H9 (cell line): ENCODE results near the gene NNT. TPM values are rescaled to one million over a fixed set of nuclear protein-coding genes. Genes with fewer than 3 reads are reported as not detected.

Experiments
- DNase-seq: peaks from one replicate; pipeline ENCODE4 v3.0.0-alpha.2; 2017
- H2AFZ ChIP-seq: one replicate; pipeline ENCODE4 v1.6.1; 2013; ENCODE audit warnings: mild to moderate bottlenecking, low read length, control low read depth, moderate library complexity
- H2AK5ac ChIP-seq: 2 replicates; pipeline ENCODE4 v1.6.1; 2013; ENCODE audit warnings: low read length, control low read depth, mixed read lengths; ENCODE audit not compliant: insufficient read length
- H2BK120ac ChIP-seq: one replicate; pipeline ENCODE4 v1.6.1; 2013; ENCODE audit warnings: low read depth, mild to moderate bottlenecking, low read length, control low read depth, inconsistent platforms; ENCODE audit not compliant: poor library complexity, severe bottlenecking
- H2BK12ac ChIP-seq: 2 replicates; pipeline ENCODE4 v1.6.1; 2013; ENCODE audit warnings: low read length, control low read depth, mixed read lengths, low read depth; ENCODE audit not compliant: insufficient read length
- H2BK15ac ChIP-seq: 2 replicates; pipeline ENCODE4 v1.6.1; 2013; ENCODE audit warnings: low read depth, low read length, control low read depth
- H2BK20ac ChIP-seq: one replicate; pipeline ENCODE4 v1.6.1; 2013; ENCODE audit warnings: low read depth, mild to moderate bottlenecking, low read length, control low read depth, inconsistent platforms; ENCODE audit not compliant: poor library complexity, severe bottlenecking
- H2BK5ac ChIP-seq: 2 replicates; pipeline ENCODE4 v1.6.1; 2013; ENCODE audit warnings: low read length, control low read depth, mixed read lengths; ENCODE audit not compliant: insufficient read length
- H3K14ac ChIP-seq: 2 replicates; pipeline ENCODE4 v1.6.1; 2013; ENCODE audit warnings: low read length, control low read depth; ENCODE audit not compliant: insufficient read depth
- H3K18ac ChIP-seq: 2 replicates; pipeline ENCODE4 v1.6.1; 2013; ENCODE audit warnings: low read depth, mild to moderate bottlenecking, mixed read lengths, low read length, control low read depth; ENCODE audit not compliant: insufficient read length
- H3K23ac ChIP-seq: 2 replicates; pipeline ENCODE4 v1.6.1; 2013; ENCODE audit warnings: low read length, control low read depth, mixed read lengths, low read depth; ENCODE audit not compliant: insufficient read length
- H3K23me2 ChIP-seq: 2 replicates; pipeline ENCODE4 v1.6.1; 2013; ENCODE audit warnings: low read depth, mild to moderate bottlenecking, mixed read lengths, low read length, control low read depth; ENCODE audit not compliant: insufficient read length, poor library complexity, severe bottlenecking
- H3K27ac ChIP-seq: 2 replicates; pipeline ENCODE4 v1.5.1; 2013; ENCODE audit warnings: low read length, control low read depth, mixed read lengths, low read depth; ENCODE audit not compliant: insufficient read length
- H3K27me3 ChIP-seq: 2 replicates; pipeline ENCODE4 v1.6.1; 2013; ENCODE audit warnings: low read length, control low read depth, inconsistent platforms; ENCODE audit not compliant: insufficient read depth
- H3K4ac ChIP-seq: 2 replicates; pipeline ENCODE4 v1.6.1; 2013; ENCODE audit warnings: low read depth, mild to moderate bottlenecking, control low read depth, inconsistent platforms, low read length, moderate library complexity
- H3K4me1 ChIP-seq: 2 replicates; pipeline ENCODE4 v1.6.1; 2013; ENCODE audit warnings: low read length, control low read depth, inconsistent platforms; ENCODE audit not compliant: insufficient read depth
- H3K4me2 ChIP-seq: 2 replicates; pipeline ENCODE4 v1.6.1; 2013; ENCODE audit warnings: low read length, control low read depth, mixed read lengths; ENCODE audit not compliant: insufficient read length, insufficient read depth
- H3K56ac ChIP-seq: 2 replicates; pipeline ENCODE4 v1.6.1; 2013; ENCODE audit warnings: low read depth, mild to moderate bottlenecking, mixed read lengths, low read length, control low read depth; ENCODE audit not compliant: insufficient read length
- H3K79me1 ChIP-seq: 2 replicates; pipeline ENCODE4 v1.6.1; 2013; ENCODE audit warnings: low read depth, mild to moderate bottlenecking, moderate library complexity, low read length, control low read depth, inconsistent platforms; ENCODE audit not compliant: insufficient read depth, poor library complexity, severe bottlenecking
- H3K79me2 ChIP-seq: 2 replicates; pipeline ENCODE4 v1.6.1; 2013; ENCODE audit warnings: low read length, control low read depth, inconsistent platforms; ENCODE audit not compliant: insufficient read depth
- H3K9ac ChIP-seq: 2 replicates; pipeline ENCODE4 v1.6.1; 2013; ENCODE audit warnings: low read length, control low read depth, mixed read lengths; ENCODE audit not compliant: insufficient read length; ENCODE audit errors: extremely low read depth
- H3K9me3 ChIP-seq: one replicate; pipeline ENCODE4 v1.6.1; 2013; ENCODE audit warnings: low read depth, low read length, inconsistent platforms; ENCODE audit not compliant: control insufficient read depth
- H3T11ph ChIP-seq: one replicate; pipeline ENCODE4 v1.6.1; 2013; ENCODE audit warnings: mild to moderate bottlenecking, low read length, control low read depth, inconsistent platforms
- H4K20me1 ChIP-seq: one replicate; pipeline ENCODE4 v1.6.1; 2013; ENCODE audit not compliant: control insufficient read depth, insufficient read length, insufficient read depth
- H4K5ac ChIP-seq: 2 replicates; pipeline ENCODE4 v1.6.1; 2013; ENCODE audit warnings: low read depth, mild to moderate bottlenecking, mixed read lengths, low read length, control low read depth; ENCODE audit not compliant: insufficient read length
- H4K8ac ChIP-seq: replicated peaks from 2 replicates; pipeline ENCODE4 v1.6.1; 2013; ENCODE audit warnings: low read length, control low read depth, mixed read lengths, low read depth; ENCODE audit not compliant: insufficient read length
- H4K91ac ChIP-seq: 2 replicates; pipeline ENCODE4 v1.6.1; 2013; ENCODE audit warnings: low read depth, mild to moderate bottlenecking, moderate library complexity, mixed read lengths, low read length, control low read depth; ENCODE audit not compliant: insufficient read length
- H3K27ac Mint-ChIP-seq, 3 experiments: 2 replicates in 2 of 3; 3 replicates in 1 of 3; pipeline ENCODE4 v1.8.0; 2020 to 2021; ENCODE audit warnings: mixed read lengths in 3 of 3, mild to moderate bottlenecking in 1 of 3, moderate library complexity in 1 of 3
- H3K27me3 Mint-ChIP-seq: 2 replicates; pipeline ENCODE4 v1.8.0; 2021; ENCODE audit warnings: low read depth, mild to moderate bottlenecking, moderate library complexity, mixed read lengths
- H3K36me3 Mint-ChIP-seq, 3 experiments: 2 replicates in 2 of 3; 3 replicates in 1 of 3; pipeline ENCODE4 v1.8.0; 2020 to 2021; ENCODE audit warnings: low read depth in 3 of 3, mixed read lengths in 3 of 3; ENCODE audit not compliant: insufficient read depth in 1 of 3
- H3K4me1 Mint-ChIP-seq, 2 experiments: 2 replicates each; pipeline ENCODE4 v1.8.0; 2020; ENCODE audit warnings: mixed read lengths in 2 of 2
- H3K4me3 Mint-ChIP-seq, 2 experiments: 2 replicates in 1 of 2; 3 replicates in 1 of 2; pipeline ENCODE4 v1.8.0; 2020 to 2021; ENCODE audit warnings: mild to moderate bottlenecking in 2 of 2, mixed read lengths in 2 of 2, moderate library complexity in 1 of 2
- H3K9me3 Mint-ChIP-seq, 2 experiments: 2 replicates in 1 of 2; 3 replicates in 1 of 2; pipeline ENCODE4 v1.8.0; 2020; ENCODE audit warnings: mild to moderate bottlenecking in 2 of 2, mixed read lengths in 2 of 2, moderate library complexity in 1 of 2
- WGBS: extraction: QIAGEN DNeasy Blood & Tissue Kit; methylation state at CpG from one replicate; pipeline ENCODE4 v1.1.7; 2013; ENCODE audit warnings: missing lambda C conversion rate, low lambda C conversion rate, mixed read lengths; ENCODE audit not compliant: insufficient read length; ENCODE audit errors: extremely low coverage; 5-methylcytosine and 5-hydroxymethylcytosine counted together
- total RNA-seq: library from RNA; stranded (reverse); gene quantifications from 2 replicates; pipeline ENCODE4 v1.2.1, GENCODE V29; 2021
- TF ChIP-seq, protein P1 (sequence below): fragments of 200-600 bp; sonication (generic); conservative IDR thresholded peaks from 3 replicates; pipeline ENCODE4 v1.8.0; 2021; ENCODE audit warnings: antibody characterized with exemption, mild to moderate bottlenecking

The NNT gene
- total RNA-seq, 1 experiment from 2014 or later = 27.6 TPM

DNA sequence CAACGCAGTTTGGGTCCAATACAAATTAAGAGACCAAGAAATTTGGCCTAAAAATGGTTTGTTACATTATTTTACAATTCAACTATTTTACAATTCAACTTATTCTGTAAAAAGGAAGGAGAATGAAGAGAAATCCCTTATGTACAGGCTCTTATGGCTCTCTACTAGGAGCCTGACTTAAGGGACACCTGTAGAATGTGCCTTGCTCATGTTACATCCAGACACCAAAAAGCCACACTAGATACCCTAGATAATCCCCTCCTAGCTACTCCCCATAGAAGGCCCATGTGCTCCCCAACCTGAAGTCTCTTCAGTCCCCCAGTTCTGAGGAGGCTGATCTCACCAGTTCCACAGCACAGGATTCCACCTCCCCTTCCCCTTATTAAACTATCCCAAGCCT lies 14.1 kb upstream of the NNT start:
- TF ChIP-seq, protein P1, sequence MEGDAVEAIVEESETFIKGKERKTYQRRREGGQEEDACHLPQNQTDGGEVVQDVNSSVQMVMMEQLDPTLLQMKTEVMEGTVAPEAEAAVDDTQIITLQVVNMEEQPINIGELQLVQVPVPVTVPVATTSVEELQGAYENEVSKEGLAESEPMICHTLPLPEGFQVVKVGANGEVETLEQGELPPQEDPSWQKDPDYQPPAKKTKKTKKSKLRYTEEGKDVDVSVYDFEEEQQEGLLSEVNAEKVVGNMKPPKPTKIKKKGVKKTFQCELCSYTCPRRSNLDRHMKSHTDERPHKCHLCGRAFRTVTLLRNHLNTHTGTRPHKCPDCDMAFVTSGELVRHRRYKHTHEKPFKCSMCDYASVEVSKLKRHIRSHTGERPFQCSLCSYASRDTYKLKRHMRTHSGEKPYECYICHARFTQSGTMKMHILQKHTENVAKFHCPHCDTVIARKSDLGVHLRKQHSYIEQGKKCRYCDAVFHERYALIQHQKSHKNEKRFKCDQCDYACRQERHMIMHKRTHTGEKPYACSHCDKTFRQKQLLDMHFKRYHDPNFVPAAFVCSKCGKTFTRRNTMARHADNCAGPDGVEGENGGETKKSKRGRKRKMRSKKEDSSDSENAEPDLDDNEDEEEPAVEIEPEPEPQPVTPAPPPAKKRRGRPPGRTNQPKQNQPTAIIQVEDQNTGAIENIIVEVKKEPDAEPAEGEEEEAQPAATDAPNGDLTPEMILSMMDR = no peak
- no CpG with 5 or more reads among the region's 1 CpG for WGBS
- no peak overlapping the region; a peak in 1 of 7 replicates for H3K27ac Mint-ChIP-seq

More for the DNA sequence above, 14.1 kb upstream of the NNT start:
- DNase-seq = no peak
- H3K27me3 Mint-ChIP-seq = no peaks in the 10 kb centered on the region
- Histone ChIP-seq H4K20me1 (no peaks in the 10 kb centered on the region), H2AFZ (no peak overlapping the region), H3K27ac (no peak overlapping the region), H3K79me2 (0 out of 2 replicates have a peak, but pooled peaks cover 2% of the 10 kb centered on the region), H3T11ph (no peak overlapping the region), H2BK120ac (no peak overlapping the region), H3K18ac (no peak overlapping the region), H2BK20ac (no peak overlapping the region), H4K91ac (no peak overlapping the region), H4K5ac (no peak overlapping the region), H3K4me1 (peaks cover 2% of the 10 kb centered on the region; the same call in 1 of the 2 replicates), H3K23ac (no peak overlapping the region), H2BK15ac (peak overlapping the region; percentile 31; the same call in 1 of the 2 replicates), H2AK5ac (no peak overlapping the region), H3K9me3 (peaks cover 8% of the 10 kb centered on the region), H3K23me2 (no peaks in the 10 kb centered on the region), H3K9ac (no peak overlapping the region), H2BK5ac (no peak overlapping the region), H3K14ac (no peak overlapping the region), H3K4ac (no peak overlapping the region), H3K79me1 (no peaks in the 10 kb centered on the region), H3K27me3 (no peaks in the 10 kb centered on the region), H2BK12ac (no peak overlapping the region), H3K4me2 (no peak overlapping the region), H4K8ac (no peak overlapping the region), H3K56ac (no peak overlapping the region)
- peaks cover 12 to 28% (median 13%) of the 10 kb centered on the region in 3 experiments for H3K36me3 Mint-ChIP-seq
- peaks cover 12% of the 10 kb centered on the region in 2 experiments for H3K4me1 Mint-ChIP-seq
- no peak overlapping the region for H3K4me3 Mint-ChIP-seq
- H3K9me3 Mint-ChIP-seq = peaks cover 16 to 19% of the 10 kb centered on the region in 2 experiments
